Fibroblast of peridontal ligament (primary cell): ENCODE results near the gene AHDC1.

Experiments used
- DNase-seq: peaks from one replicate; pipeline ENCODE4 v3.0.0-alpha.2; 2010; ENCODE audit errors: extremely low read depth

The AHDC1 gene

GRCh38 chr1:27597516-27598294 lies 6.2 kb downstream of the AHDC1 start:
- DNase-seq: no peak

GRCh38 chr1:27596986-27597385 lies 7.0 kb downstream of the AHDC1 start:
- DNase-seq: no peak

GRCh38 chr1:27596261-27596660 lies 7.7 kb downstream of the AHDC1 start:
- no peak for DNase-seq

- no peak for DNase-seq
Measured at GRCh38 chr1:27595597-27595996, 8.3 kb downstream of the AHDC1 start.

GRCh38 chr1:27594564-27595510 lies 9.1 kb downstream of the AHDC1 start:
- DNase-seq: no peak

- no peak for DNase-seq
Measured at GRCh38 chr1:27593678-27594563, 10.0 kb downstream of the AHDC1 start.

- no peak for DNase-seq
Measured at GRCh38 chr1:27592931-27593677, 10.8 kb downstream of the AHDC1 start.

- DNase-seq: no peak
Measured at GRCh38 chr1:27592232-27592930, 11.6 kb downstream of the AHDC1 start.

GRCh38 chr1:27591622-27592021 lies 12.3 kb downstream of the AHDC1 start:
- DNase-seq: peak; percentile 45

GRCh38 chr1:27590917-27591508 lies 12.9 kb downstream of the AHDC1 start:
- DNase-seq: no peak

- no peak for DNase-seq
Measured at GRCh38 chr1:27589841-27590426, 14.0 kb downstream of the AHDC1 start.

- no peak for DNase-seq
Measured at GRCh38 chr1:27589441-27589840, 14.5 kb downstream of the AHDC1 start.

GRCh38 chr1:27588256-27589232 lies 15.4 kb downstream of the AHDC1 start:
- DNase-seq: no peak

- no peak for DNase-seq
Measured at GRCh38 chr1:27585684-27586083, 18.3 kb downstream of the AHDC1 start.

GRCh38 chr1:27584453-27584852 lies 19.5 kb downstream of the AHDC1 start:
- DNase-seq: no peak

GRCh38 chr1:27583479-27583878 lies 20.5 kb downstream of the AHDC1 start:
- DNase-seq: no peak

- DNase-seq: no peak
Measured at GRCh38 chr1:27581823-27582243, 22.1 kb downstream of the AHDC1 start.

GRCh38 chr1:27577504-27578188 lies 26.3 kb downstream of the AHDC1 start:
- DNase-seq: no peak
